Activated CD8-positive, alpha-beta memory T cell treated with anti-CD3 and anti-CD28 coated beads, Interleukin-2, amount 10 ng/mL, durations not matched to agents 7 days and 5 days (primary cell): Measurements from ENCODE around the gene JPH3. TPM values are rescaled to one million over a fixed set of nuclear protein-coding genes. Genes with fewer than 3 reads are reported as not detected.

Experiments
- ATAC-seq: fragments of 150-1000 bp; cut with Tn5 transposase; one replicate; pipeline ENCODE4 v1.10.0; 2021; ENCODE audit warnings: moderate library complexity
- CTCF ChIA-PET: fragments of 350-600 bp; sonication (Branson Sonifier 250); formaldehyde crosslinking; loops from one replicate; lab custom pipeline; 2021; ENCODE audit warnings: antibody characterized with exemption; lab: Charles Lee
- DNase-seq: peaks from one replicate; pipeline ENCODE4 v3.0.0-alpha.2; 2020
- H3K27ac Mint-ChIP-seq: one replicate; pipeline ENCODE4 v1.8.0; 2021; ENCODE audit warnings: mild to moderate bottlenecking, mixed read lengths
- H3K27me3 Mint-ChIP-seq: one replicate; pipeline ENCODE4 v1.8.0; 2021; ENCODE audit warnings: mixed read lengths
- H3K36me3 Mint-ChIP-seq: one replicate; pipeline ENCODE4 v1.8.0; 2021; ENCODE audit warnings: mild to moderate bottlenecking, mixed read lengths
- H3K4me1 Mint-ChIP-seq: one replicate; pipeline ENCODE4 v1.8.0; 2021; ENCODE audit warnings: mixed read lengths
- H3K4me3 Mint-ChIP-seq: one replicate; pipeline ENCODE4 v1.8.0; 2021; ENCODE audit warnings: mild to moderate bottlenecking, moderate library complexity, mixed read lengths
- H3K9me3 Mint-ChIP-seq: one replicate; pipeline ENCODE4 v1.8.0; 2022; ENCODE audit warnings: low read depth, mixed read lengths
- total RNA-seq, 2 experiments: library from RNA; stranded (reverse); gene quantifications; one replicate each; pipeline ENCODE4 v1.2.3, GENCODE V29; 2021

The JPH3 gene
- total RNA-seq, 2 experiments from 2014 or later = not detected

DNA sequence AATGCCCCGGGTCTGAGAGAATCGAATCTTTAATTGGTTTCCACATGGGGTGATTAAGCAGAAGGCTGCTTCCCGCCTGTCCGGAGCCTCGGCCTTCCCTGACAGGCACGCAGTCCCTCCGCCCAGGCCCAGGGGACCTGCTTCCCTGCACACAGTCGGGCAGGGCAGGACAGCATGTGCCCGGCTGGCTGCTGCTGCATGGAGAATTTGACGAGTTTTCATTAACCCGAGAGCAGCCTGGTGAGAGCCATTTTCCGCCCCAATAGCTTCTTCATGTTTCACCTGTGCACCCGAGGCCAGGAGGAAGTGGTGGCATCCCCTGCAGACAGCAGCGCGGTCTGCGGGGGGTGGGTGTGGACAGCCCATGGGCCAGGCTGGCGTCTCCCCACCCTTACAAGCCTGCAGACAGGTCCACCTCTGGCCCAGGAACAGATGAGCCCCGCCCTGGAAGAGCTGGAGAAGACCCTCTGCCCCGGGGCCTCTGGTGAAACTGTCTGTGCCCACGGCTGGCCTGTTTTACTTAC, 96.4 kb downstream of the JPH3 start:
- Mint-ChIP-seq H3K9me3 (no peaks in the 10 kb centered on the region), H3K4me3 (no peak overlapping the region), H3K36me3 (peaks cover 13% of the 10 kb centered on the region), H3K4me1 (peaks cover 57% of the 10 kb centered on the region), H3K27ac (peak overlapping the region; percentile 71), H3K27me3 (no peaks in the 10 kb centered on the region)
- CTCF ChIA-PET = interaction anchor here (1.1 to 1.7 kb wide), 4 partner anchors 12 to 69 kb away, joined by 3 to 6 read pairs (median 5); no protein-coding TSS in a partner anchor
- ATAC-seq = peak; percentile 47
- peak; percentile 71 for DNase-seq

DNA sequence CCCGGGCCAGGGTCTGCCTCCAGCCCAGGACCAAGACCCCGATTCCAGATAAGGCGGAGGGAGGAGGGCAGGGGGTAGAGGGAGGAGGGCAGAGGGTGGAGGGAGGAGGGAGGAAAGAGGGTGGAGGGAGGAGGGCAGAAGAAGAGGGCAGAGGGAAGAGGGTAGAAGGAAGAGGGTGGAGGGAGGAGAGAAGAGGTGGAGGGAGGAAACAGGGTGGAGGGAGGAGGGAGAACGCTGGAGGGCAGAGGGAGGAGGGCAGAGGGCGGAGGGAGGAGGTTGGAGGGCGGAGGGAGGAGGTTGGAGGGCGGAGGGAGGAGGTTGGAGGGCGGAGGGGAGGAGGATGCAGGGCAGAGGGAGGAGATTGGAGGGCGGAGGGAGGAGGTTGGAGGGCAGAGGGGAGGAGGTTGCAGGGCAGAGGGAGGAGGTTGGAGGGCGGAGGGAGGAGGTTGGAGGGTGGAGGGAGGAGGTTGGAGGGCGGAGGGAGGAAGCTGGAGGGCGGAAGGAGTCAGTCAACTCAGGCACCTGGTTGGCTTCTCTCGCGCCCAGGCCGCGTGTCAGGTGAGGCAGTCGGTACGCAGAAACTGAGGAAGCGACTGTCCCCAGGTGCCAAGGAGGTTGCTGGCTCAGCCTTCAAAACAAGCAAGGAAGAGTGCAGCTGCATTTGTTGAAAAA, 98.2 kb downstream of the JPH3 start:
- CTCF ChIA-PET = interaction anchor here (3.2 kb wide), 1 partner anchor 69 kb away, joined by 14 read pairs; no protein-coding TSS in a partner anchor
- DNase-seq (no peak), ATAC-seq (no peak)
- H3K27me3 Mint-ChIP-seq = no peaks in the 10 kb centered on the region
- H3K4me3 Mint-ChIP-seq = no peak overlapping the region
- peaks cover 62% of the 10 kb centered on the region for H3K4me1 Mint-ChIP-seq
- H3K36me3 Mint-ChIP-seq = peaks cover 16% of the 10 kb centered on the region
- H3K27ac Mint-ChIP-seq = no peak overlapping the region
- H3K9me3 Mint-ChIP-seq = no peaks in the 10 kb centered on the region

DNA sequence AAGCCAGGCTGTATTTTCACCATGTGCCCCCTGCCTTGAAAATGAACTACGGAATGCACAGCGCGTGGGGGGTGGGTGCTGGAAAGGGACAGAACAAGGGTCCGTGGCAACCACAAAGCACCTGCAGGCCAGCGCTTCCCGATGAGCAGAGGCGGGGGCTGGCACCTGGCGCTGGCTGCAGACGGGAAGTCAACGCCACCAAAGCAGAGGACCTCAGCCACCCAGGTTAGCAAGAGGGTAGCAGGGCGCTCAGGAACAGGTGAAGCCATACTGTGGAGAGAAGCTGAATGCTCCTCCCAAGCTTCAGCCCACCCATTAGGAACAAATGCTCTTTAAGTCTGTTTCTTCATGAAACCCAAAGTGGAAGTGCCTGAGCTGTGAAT, 98.8 kb downstream of the JPH3 start:
- H3K9me3 Mint-ChIP-seq = no peaks in the 10 kb centered on the region
- H3K27me3 Mint-ChIP-seq = no peaks in the 10 kb centered on the region
- DNase-seq = no peak
- no peak overlapping the region for H3K4me3 Mint-ChIP-seq
- ATAC-seq = no peak
- H3K27ac Mint-ChIP-seq = no peak overlapping the region
- CTCF ChIA-PET = interaction anchor here (1.8 to 3.2 kb wide), 2 partner anchors 65 to 69 kb away, joined by 7 to 14 read pairs; partner anchors contain the start of gene KLHDC4
- peaks cover 16% of the 10 kb centered on the region for H3K36me3 Mint-ChIP-seq
- H3K4me1 Mint-ChIP-seq = peaks cover 62% of the 10 kb centered on the region

DNA sequence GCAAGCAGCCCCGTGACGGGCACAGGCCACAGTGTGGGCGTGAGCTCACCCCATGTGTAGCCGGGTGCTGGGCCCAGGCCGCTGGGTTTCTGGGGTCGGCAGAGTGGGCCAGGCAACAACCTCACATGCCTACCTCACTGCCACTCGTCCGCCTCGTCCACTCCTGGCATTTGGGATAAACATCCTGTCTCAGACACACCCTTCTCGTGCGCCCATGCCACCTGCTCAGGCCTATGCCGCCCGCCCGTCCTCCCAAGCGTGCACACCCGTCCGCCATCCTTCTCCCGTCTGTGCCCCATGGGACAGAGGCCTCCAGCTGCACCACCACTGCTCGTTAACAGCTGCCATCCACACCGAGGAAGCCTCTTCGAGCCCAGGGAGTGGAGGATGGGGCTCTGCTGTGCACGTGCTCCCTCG, 99.2 kb downstream of the JPH3 start:
- peaks cover 62% of the 10 kb centered on the region for H3K4me1 Mint-ChIP-seq
- no peaks in the 10 kb centered on the region for H3K27me3 Mint-ChIP-seq
- H3K9me3 Mint-ChIP-seq = no peaks in the 10 kb centered on the region
- no peak for DNase-seq
- no peak for ATAC-seq
- CTCF ChIA-PET = interaction anchor here (0.6 to 3.2 kb wide), 3 partner anchors 64 to 1151 kb away, joined by 4 to 14 read pairs (median 7); partner anchors contain the start of gene KLHDC4
- peak overlapping the region; percentile 65 for H3K27ac Mint-ChIP-seq
- H3K36me3 Mint-ChIP-seq = peaks cover 13% of the 10 kb centered on the region
- H3K4me3 Mint-ChIP-seq = no peak overlapping the region

DNA sequence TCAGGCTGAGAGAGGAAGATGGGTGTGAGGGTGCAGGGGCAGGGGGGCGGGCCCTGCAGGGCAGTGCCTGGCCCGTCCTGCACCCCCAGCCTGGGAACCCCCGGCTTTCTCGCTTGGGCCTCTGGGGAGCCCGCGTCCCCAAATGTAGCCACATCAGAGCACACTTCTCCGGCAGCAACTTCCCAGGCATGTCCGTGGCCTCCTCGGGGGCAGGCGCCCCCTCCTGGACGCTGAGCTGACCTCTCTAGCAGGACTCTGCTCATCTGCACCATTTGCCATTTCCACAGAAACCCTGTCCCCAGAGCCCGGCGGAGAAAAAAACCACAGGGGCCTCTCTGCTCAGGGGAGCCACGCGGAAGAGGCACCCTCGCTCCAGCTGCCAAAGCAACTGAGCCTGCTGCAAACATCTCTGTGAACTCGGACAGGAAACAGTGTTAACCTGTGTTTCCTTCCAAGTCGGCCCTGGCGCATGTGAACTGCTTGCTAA, 100.1 kb downstream of the JPH3 start:
- Mint-ChIP-seq H3K27ac (peak overlapping the region; percentile 80), H3K27me3 (no peaks in the 10 kb centered on the region), H3K4me3 (peak overlapping the region; percentile 38), H3K4me1 (peaks cover 60% of the 10 kb centered on the region), H3K9me3 (no peaks in the 10 kb centered on the region), H3K36me3 (peaks cover 16% of the 10 kb centered on the region)
- CTCF ChIA-PET = interaction anchor here (0.6 to 3.2 kb wide), 4 partner anchors 63 to 90 kb away, joined by 3 to 14 read pairs (median 5); partner anchors contain the start of gene KLHDC4
- ATAC-seq = peak; percentile 67
- peak; percentile 78 for DNase-seq

DNA sequence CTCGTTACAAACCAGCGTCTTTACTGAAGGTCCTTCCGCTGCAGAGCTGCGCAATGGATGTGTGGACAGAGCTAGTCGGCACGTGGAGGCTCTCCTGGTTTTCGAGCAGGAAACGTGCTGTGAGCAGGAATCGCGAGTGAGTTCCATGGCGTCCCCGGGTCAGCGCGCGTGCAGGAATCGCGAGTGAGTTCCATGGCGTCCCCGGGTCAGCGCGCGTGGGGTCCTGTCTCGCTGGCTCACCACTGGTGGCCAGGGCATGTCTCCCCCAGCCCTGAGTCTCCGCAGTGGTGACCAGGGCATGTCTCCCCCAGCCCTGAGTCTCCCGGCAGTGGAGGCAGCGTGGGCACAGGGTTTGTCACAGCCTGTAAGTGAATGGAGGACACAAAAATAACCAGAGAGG, 100.8 kb downstream of the JPH3 start:
- CTCF ChIA-PET = interaction anchor here (0.6 to 3.2 kb wide), 4 partner anchors 67 to 152 kb away, joined by 3 to 14 read pairs (median 3); no protein-coding TSS in a partner anchor
- Mint-ChIP-seq H3K36me3 (peaks cover 16% of the 10 kb centered on the region), H3K27ac (peak overlapping the region; percentile 80), H3K4me3 (peak overlapping the region; percentile 38), H3K27me3 (no peaks in the 10 kb centered on the region), H3K4me1 (peaks cover 53% of the 10 kb centered on the region), H3K9me3 (no peaks in the 10 kb centered on the region)
- no peak for DNase-seq
- ATAC-seq = no peak

DNA sequence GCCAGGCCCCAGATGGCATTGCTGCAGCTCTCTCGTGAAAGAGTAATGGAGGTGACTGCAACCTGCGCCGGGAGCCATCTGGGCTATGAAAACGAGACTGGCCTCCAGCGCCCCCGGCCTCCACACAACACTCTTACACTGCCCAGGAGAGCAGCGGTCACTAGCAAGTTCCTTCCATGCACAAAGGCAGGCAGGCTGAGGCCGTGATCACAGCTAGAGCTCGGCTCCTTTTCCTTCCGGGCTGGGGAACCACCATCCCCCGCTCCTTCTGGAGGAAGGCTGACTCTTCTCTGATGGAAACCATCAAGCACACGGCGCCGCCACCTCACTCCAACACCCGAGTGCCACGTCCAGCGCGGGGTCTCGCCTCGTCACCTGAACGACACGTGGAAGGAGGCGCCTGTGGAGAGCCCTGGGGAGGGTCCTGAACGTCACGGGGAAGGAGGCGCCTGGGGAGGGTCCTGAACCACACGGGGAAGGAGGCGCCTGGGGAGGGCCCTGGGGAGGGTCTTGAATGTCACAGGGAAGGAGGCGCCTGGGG, 101.6 kb downstream of the JPH3 start:
- ATAC-seq (no peak), DNase-seq (no peak)
- H3K27me3 Mint-ChIP-seq = no peaks in the 10 kb centered on the region
- no peak overlapping the region for H3K4me3 Mint-ChIP-seq
- peaks cover 21% of the 10 kb centered on the region for H3K36me3 Mint-ChIP-seq
- H3K9me3 Mint-ChIP-seq = no peaks in the 10 kb centered on the region
- H3K4me1 Mint-ChIP-seq = peaks cover 45% of the 10 kb centered on the region
- CTCF ChIA-PET = interaction anchor here (1.2 to 3.2 kb wide), 2 partner anchors 66 to 153 kb away, joined by 3 to 14 read pairs; no protein-coding TSS in a partner anchor
- H3K27ac Mint-ChIP-seq = no peak overlapping the region

DNA sequence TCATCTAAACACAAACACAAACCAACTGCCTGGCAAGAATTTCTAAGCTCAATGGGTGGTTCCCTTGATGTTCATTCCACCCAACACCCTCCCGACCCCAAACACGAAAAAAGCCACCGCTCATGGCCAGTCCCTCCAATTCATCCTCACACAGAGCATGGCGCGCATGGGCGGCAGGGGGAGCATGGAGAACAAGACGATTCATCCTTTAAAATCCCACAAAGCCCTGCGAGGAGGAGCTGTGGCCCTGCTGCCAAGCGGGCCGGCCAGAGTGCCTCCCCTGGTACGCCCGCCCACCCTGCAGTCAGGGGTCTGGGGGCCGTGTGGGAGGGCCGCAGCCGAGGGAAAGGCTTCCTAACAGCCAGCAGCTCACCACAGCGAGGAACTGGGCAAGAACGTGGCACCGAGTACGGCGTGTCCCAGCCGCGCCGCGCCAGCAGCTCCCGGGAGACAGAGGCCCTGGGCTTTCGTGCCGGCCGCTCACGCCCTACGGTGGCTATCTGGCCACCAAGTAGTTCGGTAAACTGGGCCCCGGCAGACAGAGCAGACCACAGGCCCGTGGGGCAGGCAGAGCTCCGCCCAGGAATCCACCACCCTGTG, 102.5 kb downstream of the JPH3 start:
- H3K9me3 Mint-ChIP-seq = no peaks in the 10 kb centered on the region
- no peak overlapping the region for H3K4me3 Mint-ChIP-seq
- H3K36me3 Mint-ChIP-seq = peaks cover 22% of the 10 kb centered on the region
- no peaks in the 10 kb centered on the region for H3K27me3 Mint-ChIP-seq
- ATAC-seq (no peak), DNase-seq (no peak)
- CTCF ChIA-PET = interaction anchor here (1.0 kb wide), 1 partner anchor 312 kb away, joined by 3 read pairs; no protein-coding TSS in a partner anchor
- H3K27ac Mint-ChIP-seq = peak overlapping the region; percentile 35
- H3K4me1 Mint-ChIP-seq = peaks cover 36% of the 10 kb centered on the region

DNA sequence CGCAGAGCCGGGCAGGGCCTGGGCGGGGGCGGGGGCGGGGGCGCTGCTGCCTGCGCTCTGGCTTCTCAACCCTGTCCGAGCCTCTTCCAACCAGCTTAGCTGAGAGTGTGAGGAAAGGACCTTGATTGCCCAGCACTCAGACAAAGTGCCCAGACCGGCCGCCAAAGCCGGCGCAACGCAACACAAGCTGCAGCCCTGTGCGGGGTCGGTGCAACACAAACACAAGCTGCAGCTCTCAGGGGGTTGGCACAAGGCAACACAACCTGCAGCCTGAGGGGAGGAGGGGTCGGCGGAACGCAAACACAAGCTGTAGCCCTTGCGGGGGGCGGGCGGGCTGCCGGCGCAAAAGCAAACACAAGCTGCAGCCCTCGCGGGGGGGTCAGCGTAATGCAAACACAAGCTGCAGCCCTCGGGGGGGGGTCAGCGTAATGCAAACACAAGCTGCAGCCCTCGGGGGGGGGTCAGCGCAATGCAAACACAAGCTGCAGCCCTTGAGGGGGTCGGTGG, 103.5 kb downstream of the JPH3 start:
- no peaks in the 10 kb centered on the region for H3K27me3 Mint-ChIP-seq
- CTCF ChIA-PET = interaction anchor here (1.0 to 1.1 kb wide), 2 partner anchors 165 to 313 kb away, joined by 3 read pairs; no protein-coding TSS in a partner anchor
- no peak overlapping the region for H3K4me3 Mint-ChIP-seq
- peaks cover 31% of the 10 kb centered on the region for H3K4me1 Mint-ChIP-seq
- no peak overlapping the region for H3K27ac Mint-ChIP-seq
- ATAC-seq = no peak
- no peaks in the 10 kb centered on the region for H3K9me3 Mint-ChIP-seq
- peaks cover 19% of the 10 kb centered on the region for H3K36me3 Mint-ChIP-seq
- DNase-seq = no peak

DNA sequence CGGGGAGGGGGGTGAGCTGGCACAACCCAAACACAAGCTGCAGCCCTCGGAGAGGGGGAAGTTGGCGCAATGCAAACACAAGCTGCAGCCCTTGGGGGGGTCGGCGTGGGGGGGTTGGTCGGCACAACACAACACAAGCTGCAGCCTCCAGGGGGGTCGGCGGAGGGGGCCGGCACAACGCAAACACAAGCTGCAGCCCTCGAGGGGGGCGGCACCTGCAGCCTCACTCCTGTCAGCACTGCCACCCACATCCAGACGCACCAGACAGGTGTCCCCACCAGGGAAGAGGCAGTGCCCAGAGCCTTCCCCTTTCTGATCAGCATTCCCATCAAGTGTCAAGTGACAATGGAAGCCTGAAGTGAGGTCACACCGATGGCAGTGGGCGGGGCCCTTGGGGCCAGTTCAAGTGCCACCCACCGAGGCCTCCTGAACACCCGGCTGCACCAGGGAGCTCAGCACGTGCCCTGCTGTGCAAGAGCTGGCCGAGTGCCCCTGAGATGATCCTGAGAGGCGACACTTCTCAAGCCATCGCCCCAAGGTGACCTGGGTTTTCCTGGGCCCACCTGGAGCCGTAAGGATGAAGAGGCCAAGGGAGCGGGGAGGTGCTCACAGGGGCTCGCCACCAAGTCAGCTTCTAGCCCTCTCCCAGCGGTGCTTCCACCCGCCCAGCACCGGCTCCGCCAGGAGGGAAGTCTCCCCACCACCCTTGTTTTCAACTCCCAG, 104.1 kb downstream of the JPH3 start:
- no peak for DNase-seq
- Mint-ChIP-seq H3K4me1 (peaks cover 27% of the 10 kb centered on the region), H3K36me3 (peaks cover 19% of the 10 kb centered on the region), H3K27ac (no peak overlapping the region), H3K9me3 (no peaks in the 10 kb centered on the region), H3K4me3 (no peak overlapping the region), H3K27me3 (no peaks in the 10 kb centered on the region)
- ATAC-seq = no peak
- CTCF ChIA-PET = interaction anchor here (1.1 kb wide), 1 partner anchor 165 kb away, joined by 3 read pairs; no protein-coding TSS in a partner anchor

DNA sequence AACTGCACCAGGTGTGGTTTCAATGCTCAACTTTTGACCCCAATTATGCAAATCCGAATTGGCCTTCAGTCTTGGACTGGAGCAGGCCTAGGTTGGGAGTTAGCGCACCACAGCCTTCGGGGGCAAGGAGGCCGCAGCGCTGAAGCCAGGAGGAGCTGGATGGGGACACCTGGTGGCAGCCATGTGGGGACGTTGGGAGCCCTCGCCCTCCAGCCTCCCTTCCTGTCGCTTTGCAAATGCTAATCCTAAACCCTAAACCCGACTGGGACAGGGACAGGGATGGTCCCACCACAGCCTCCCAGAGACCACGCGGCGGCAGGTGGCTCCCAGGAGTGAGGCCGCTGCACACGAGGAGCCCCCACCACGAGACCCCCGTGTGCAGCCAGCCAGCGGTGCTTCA, 104.8 kb downstream of the JPH3 start:
- DNase-seq (no peak), ATAC-seq (no peak)
- H3K4me3 Mint-ChIP-seq = no peak overlapping the region
- no peaks in the 10 kb centered on the region for H3K9me3 Mint-ChIP-seq
- H3K27me3 Mint-ChIP-seq = no peaks in the 10 kb centered on the region
- H3K27ac Mint-ChIP-seq = no peak overlapping the region
- peaks cover 20% of the 10 kb centered on the region for H3K36me3 Mint-ChIP-seq
- H3K4me1 Mint-ChIP-seq = peaks cover 21% of the 10 kb centered on the region
- CTCF ChIA-PET = no interaction called here

DNA sequence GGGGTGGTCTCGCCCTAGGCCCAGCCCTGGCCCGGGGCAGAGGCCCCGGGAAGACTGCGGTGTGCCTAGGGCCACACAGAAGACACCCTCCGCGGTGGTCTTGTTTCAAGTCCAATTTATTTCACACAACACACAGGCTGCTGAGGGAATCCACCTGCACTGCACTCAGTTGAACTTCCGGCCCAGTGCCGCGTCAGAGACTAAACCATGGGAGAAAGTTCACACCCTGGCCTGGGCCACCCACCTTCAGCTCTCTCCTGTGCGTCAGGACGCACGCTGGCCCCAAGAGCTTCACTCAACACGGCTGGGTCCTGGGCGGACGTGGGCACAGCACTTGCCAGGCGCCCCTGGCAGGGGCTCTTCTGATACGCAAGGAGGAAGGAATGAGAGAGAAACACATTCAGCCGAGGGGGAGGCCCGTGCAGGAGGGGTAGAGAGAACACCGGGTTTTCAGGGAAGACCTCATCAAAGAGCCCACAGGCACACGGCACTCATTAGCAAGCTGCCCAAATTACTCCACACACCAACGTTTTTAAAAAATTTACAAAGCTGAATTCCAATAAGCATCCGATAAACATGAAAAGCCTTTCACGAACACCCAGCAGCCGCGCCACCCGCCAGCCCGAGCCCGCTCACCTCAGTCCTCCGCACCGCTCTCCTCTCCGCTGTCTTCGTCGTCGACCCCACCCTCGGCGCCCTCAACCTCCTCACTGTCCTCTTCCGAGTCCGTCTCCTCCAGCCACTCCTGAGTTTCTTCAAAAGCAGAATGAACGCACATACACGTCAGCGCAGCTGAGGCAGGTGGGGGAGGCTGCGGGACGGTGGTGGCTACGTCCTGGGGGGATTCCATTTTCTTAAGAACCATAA, 105.6 kb downstream of the JPH3 start:
- H3K4me3 Mint-ChIP-seq = no peak overlapping the region
- H3K9me3 Mint-ChIP-seq = no peaks in the 10 kb centered on the region
- CTCF ChIA-PET = no interaction called here
- peaks cover 14% of the 10 kb centered on the region for H3K36me3 Mint-ChIP-seq
- H3K4me1 Mint-ChIP-seq = peaks cover 16% of the 10 kb centered on the region
- H3K27ac Mint-ChIP-seq = no peak overlapping the region
- no peak for ATAC-seq
- no peaks in the 10 kb centered on the region for H3K27me3 Mint-ChIP-seq
- no peak for DNase-seq
